ENCODE data around the gene KIAA2012.

KIAA2012 gene

GRCh38 chr2:202165208-202165607 is 92.2 kb downstream of the KIAA2012 start:
- CTCF ChIA-PET: no interaction called here
- H3K27ac ChIP-seq (ENCODE audit: extremely low read depth, low read depth, low read length): no peak overlapping the region
- H3K36me3 ChIP-seq (ENCODE audit: control insufficient read depth in 2 of 2, insufficient read depth in 1 of 2, low read length in 2 of 2): no peaks in the 10 kb centered on the region
- H3K4me1 ChIP-seq (ENCODE audit: control insufficient read depth, insufficient read depth, low read length): no peaks in the 10 kb centered on the region; the same call in 1 of the 2 replicates
- TF ChIP-seq ZNF513 (tag by site-specific recombination; IDR thresholded peaks at IDR 0.05) (no peak), GLI2 (tag by site-specific recombination; IDR thresholded peaks at IDR 0.05; ENCODE audit: borderline replicate concordance, low read depth) (no peak), ZNF48 (tag by site-specific recombination; IDR thresholded peaks at IDR 0.05) (no peak), HOXC10 (CRISPR knock-in tag; IDR thresholded peaks at IDR 0.05) (no peak), ZNF624 (tag by site-specific recombination; IDR thresholded peaks at IDR 0.05) (no peak), ZNF561 (tag by site-specific recombination; IDR thresholded peaks at IDR 0.05; ENCODE audit: borderline replicate concordance) (no peak), ZNF18 (tag by site-specific recombination; IDR thresholded peaks at IDR 0.05) (no peak)
- POLR2A ChIA-PET: no interaction called here
- no peak overlapping the region for H3K4me3 ChIP-seq (ENCODE audit: low read depth, low read length)
- H3K9me3 ChIP-seq (ENCODE audit: control insufficient read depth, insufficient read depth, low read depth, low read length): no peaks in the 10 kb centered on the region

- TF ChIP-seq KLF16 (tag by site-specific recombination; IDR thresholded peaks at IDR 0.05) (no peak), ZNF354C (tag by site-specific recombination; IDR thresholded peaks at IDR 0.05; ENCODE audit: borderline replicate concordance, low read depth) (no peak), ZNF501 (tag by site-specific recombination; IDR thresholded peaks at IDR 0.05) (no peak), ZNF548 (tag by site-specific recombination; IDR thresholded peaks at IDR 0.05) (no peak)
- H3K9me3 ChIP-seq (ENCODE audit: control insufficient read depth, insufficient read depth, low read depth, low read length): no peaks in the 10 kb centered on the region
- no peaks in the 10 kb centered on the region for H3K36me3 ChIP-seq (ENCODE audit: control insufficient read depth in 2 of 2, insufficient read depth in 1 of 2, low read length in 2 of 2)
- ChIA-PET CTCF (interaction anchor here (0.6 to 0.8 kb wide), 2 partner anchors 12 to 333 kb away, joined by 3 to 5 read pairs; no protein-coding TSS in a partner anchor), POLR2A (no interaction called here)
- no peak overlapping the region for H3K27ac ChIP-seq (ENCODE audit: extremely low read depth, low read depth, low read length)
- H3K4me3 ChIP-seq (ENCODE audit: low read depth, low read length): no peak overlapping the region
- no peaks in the 10 kb centered on the region; the same call in 1 of the 2 replicates for H3K4me1 ChIP-seq (ENCODE audit: control insufficient read depth, insufficient read depth, low read length)
Observed at GRCh38 chr2:202165945-202166344, 92.9 kb downstream of the KIAA2012 start.

- no peak for TF ChIP-seq SCRT1 (tag by site-specific recombination; IDR thresholded peaks at IDR 0.05; ENCODE audit: borderline replicate concordance)
- TF ChIP-seq ZNF223 (tag by site-specific recombination; IDR thresholded peaks at IDR 0.05): no peak
- no peak for TF ChIP-seq ZNF354C (tag by site-specific recombination; IDR thresholded peaks at IDR 0.05; ENCODE audit: borderline replicate concordance, low read depth)
- TF ChIP-seq ZNF311 (tag by site-specific recombination; IDR thresholded peaks at IDR 0.05; ENCODE audit: borderline replicate concordance): no peak
- TF ChIP-seq ZNF624 (tag by site-specific recombination; IDR thresholded peaks at IDR 0.05): no peak
- 0 out of 2 replicates have a peak, but pooled peaks have one; percentile 9 for TF ChIP-seq SCRT2 (tag by site-specific recombination; IDR thresholded peaks at IDR 0.05)
- POLR2A ChIA-PET: no interaction called here
- no peak overlapping the region for H3K4me3 ChIP-seq (ENCODE audit: low read depth, low read length)
- H3K4me1 ChIP-seq (ENCODE audit: control insufficient read depth, insufficient read depth, low read length): no peaks in the 10 kb centered on the region
- H3K27ac ChIP-seq (ENCODE audit: extremely low read depth, low read depth, low read length): no peak overlapping the region
- no peaks in the 10 kb centered on the region for H3K9me3 ChIP-seq (ENCODE audit: control insufficient read depth, insufficient read depth, low read depth, low read length)
- CTCF ChIA-PET: interaction anchor here (2.0 to 2.6 kb wide), 2 partner anchors 9 to 309 kb away, joined by 7 to 10 read pairs; no protein-coding TSS in a partner anchor
- no peaks in the 10 kb centered on the region for H3K36me3 ChIP-seq (ENCODE audit: control insufficient read depth in 2 of 2, insufficient read depth in 1 of 2, low read length in 2 of 2)
Observed at GRCh38 chr2:202169131-202169530, 96.1 kb downstream of the KIAA2012 start.
